Hematopoietic multipotent progenitor cell treated with erythropoietin and hydrocortisone succinate and interleukin-3 and kit ligand, for 6 days (in vitro differentiated cells): ENCODE results near the gene RFTN1.

Experiments used
- DNase-seq: peaks from one replicate; pipeline ENCODE4 v3.0.0-alpha.2; 2015

Gene RFTN1

GRCh38 chr3:16462679-16463078 lies 50.8 kb downstream of the RFTN1 start:
- peak; percentile 54 for DNase-seq

DNA sequence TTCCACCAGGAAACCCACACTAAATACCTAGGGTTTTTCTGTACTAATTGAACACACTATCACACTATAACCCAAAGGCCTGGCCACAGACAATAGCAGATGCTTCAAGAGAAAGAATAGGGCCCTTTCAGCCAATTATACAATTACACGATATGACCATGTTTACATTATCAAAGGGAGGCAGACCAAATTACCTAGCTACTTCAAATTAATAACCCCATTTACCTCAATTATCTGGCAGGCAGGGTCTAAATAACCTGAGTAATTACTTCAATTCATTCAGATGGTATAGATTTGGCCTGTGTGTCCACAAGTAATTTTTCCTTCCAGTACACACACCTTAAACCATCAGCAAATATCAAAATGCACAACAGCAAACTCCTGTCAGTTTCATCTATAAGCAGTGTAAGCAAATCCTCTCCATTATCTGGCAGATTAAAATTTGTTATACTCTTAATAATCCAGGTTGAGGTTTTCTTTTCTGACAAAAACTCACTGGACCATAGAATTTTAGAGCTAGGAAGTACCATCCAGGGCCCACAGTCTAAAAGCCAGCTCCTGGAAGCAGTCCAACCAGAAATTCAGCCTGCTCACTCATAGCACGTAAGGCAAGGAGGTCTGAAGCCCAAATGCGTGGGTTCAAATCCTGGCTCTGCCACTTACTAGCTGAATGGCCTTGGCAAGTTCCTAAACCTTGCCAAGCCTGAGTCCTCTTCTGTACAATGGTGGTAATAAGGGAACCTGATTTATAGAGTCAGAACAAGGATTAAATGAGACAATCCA lies 51.8 kb downstream of the RFTN1 start:
- DNase-seq, result no peak

- DNase-seq, result no peak
Measured at GRCh38 chr3:16460886-16461285, 52.6 kb downstream of the RFTN1 start.

DNA sequence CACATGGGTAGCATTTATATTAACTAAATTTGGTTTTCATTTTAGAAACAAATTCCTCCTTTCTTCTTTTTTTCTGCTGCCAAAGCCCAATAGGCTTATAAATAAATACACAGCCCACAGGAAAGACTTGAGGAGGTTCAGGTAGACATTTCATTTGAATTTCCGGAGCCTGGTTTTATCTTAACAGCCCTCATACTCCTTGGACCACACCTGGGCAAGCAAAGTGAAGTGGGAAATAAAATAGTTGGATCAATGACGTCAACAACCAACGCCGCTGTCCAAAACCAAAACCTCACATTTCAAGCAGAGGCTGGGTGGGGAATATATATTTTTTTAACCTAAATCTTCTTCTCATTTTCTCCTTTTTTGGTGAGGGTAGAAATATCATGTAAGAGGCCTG lies 53.2 kb downstream of the RFTN1 start:
- DNase-seq, result no peak

GRCh38 chr3:16456784-16457415 lies 56.6 kb downstream of the RFTN1 start:
- no peak for DNase-seq

GRCh38 chr3:16455966-16456365 lies 57.5 kb downstream of the RFTN1 start:
- no peak for DNase-seq

GRCh38 chr3:16455001-16455400 lies 58.5 kb downstream of the RFTN1 start:
- DNase-seq, result no peak

GRCh38 chr3:16452261-16452660 lies 61.2 kb downstream of the RFTN1 start:
- no peak for DNase-seq

DNA sequence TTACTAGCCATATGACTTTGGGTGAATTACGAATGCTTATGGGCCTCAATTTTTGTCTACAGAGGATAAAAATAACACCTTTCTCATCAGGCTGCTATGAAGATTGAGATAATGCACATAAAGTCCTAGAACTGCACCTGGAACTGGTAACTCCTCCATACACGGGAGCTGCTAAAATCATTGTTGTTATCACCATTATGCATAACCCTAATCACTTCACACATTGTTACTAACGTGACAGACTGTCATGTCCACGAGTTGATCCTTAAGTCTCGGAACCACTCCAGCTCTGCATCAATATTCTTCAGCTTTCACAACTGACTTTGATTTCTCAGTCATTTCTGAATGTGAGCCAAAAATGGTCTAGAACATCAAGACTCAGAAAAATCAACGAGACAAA lies 64.1 kb downstream of the RFTN1 start:
- no peak for DNase-seq

GRCh38 chr3:16448639-16449070 lies 64.8 kb downstream of the RFTN1 start:
- DNase-seq, result no peak

GRCh38 chr3:16447135-16447534 lies 66.4 kb downstream of the RFTN1 start:
- no peak for DNase-seq

DNA sequence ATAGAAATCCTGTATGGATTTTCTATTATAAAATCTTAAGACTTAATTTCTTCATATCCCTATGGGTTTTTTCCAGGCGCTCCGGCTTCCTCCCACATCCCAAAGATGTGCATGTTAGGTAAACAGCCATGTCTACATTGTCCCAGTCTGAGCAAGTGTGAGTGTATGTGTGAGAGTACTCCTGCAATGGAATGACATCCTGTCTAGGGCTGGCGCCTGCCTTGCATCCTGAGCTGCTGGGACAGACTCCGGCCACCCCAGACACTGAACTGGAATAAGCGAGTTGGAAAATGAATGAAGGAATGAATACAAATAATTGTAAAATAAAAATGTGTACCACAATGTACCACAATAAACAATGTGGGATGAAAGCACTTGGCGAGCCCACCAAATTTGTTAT lies 69.2 kb downstream of the RFTN1 start:
- no peak for DNase-seq

- DNase-seq, result no peak
Measured at GRCh38 chr3:16442730-16443129, 70.8 kb downstream of the RFTN1 start.

DNA sequence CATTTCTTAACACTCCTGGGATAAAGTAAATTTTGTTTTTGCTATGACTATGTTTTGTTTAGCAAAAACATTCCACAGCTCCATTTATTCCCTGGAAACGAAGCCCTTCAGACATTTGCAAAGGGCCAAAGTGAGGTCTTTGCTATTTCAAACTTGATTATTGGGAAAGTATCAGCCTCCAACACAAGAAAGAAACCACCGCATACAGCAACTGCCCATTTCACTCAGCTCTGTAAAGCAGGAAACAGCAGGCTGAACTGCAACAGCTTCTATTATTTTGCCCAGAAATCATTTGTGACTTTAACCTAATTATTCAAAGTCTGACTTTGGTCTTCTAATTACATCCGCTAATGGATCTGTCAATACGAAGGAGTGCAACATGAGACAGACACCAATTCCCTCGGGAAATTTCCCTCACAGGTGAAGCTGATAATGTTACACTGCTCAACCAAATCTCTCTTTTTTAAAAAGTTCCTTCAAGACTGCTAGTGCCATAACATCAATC lies 72.1 kb downstream of the RFTN1 start:
- peak; percentile 21 for DNase-seq

DNA sequence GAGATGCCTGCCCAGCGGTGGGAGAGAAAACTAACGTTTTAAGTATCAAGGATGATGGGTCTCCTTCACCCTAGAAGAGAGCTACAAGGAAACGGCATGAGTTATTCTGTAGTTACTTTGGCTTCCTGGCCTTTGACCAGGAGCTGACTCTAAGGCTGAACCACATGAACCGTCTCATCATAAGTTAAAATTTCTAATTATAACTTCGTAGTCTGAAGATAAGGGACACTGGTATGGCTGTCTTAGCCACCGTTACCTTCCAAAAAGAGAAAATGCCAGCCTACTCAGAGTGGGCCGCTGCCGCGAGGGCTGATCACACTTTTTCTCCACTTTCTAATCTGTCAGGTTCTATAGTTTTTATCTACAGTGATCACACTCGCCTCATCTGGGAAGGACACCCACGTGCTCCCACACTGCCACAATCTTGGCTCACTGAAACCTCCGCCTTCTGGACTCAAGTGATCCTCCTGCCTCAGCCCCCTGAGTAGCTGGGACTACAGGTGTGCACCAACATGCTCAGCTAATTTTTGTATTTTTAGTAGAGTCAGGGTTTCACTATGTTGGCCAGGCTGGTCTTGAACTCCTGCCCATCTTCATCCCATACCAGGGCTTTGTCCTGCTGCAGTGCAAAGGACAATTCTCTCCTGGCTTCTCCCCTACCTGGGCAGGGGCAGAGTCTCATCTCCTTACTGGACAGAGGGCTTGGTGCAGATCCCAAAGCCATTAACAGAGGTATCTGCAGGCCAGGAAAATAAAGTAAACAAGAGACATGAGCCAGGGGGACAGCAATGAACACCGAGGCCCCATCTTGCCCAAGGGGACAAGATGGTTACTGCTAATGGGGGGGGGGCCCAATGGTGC lies 73.4 kb downstream of the RFTN1 start:
- no peak for DNase-seq

DNA sequence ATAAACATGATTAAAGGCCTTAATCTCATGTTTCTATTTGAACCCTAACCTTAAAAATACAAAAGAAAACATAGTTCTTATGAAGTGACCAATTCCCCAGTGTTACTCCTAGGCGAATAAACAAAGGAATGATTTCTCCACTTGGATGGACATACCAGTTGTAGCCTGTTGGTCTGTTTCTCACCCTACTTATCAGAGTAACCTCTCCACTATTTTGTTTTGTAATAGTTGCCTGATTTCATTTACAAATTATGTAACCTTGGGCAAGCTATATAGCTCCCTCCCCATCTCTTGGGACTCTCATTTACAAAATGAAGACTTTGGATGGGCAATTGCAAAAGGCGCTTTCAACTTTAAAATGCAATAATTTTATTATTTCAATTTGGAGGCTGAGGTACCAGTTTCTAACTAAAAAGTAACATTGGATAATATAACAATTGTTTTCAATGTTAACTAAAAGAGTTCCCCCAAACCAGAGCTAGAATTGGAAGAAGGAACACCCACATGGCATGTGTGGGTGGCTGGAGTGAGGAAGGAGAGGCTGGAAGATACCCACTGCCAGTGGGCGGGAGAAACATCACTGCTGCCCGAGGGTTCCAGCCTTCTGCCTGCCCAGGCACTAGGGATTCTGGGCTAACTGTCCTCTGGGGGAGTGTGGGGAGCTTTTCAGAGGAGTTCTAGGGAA lies 74.2 kb downstream of the RFTN1 start:
- DNase-seq, result no peak

- peak; percentile 76 for DNase-seq
Measured at GRCh38 chr3:16437640-16438039, 75.9 kb downstream of the RFTN1 start.

GRCh38 chr3:16433701-16434151 lies 79.8 kb downstream of the RFTN1 start:
- DNase-seq, result no peak

DNA sequence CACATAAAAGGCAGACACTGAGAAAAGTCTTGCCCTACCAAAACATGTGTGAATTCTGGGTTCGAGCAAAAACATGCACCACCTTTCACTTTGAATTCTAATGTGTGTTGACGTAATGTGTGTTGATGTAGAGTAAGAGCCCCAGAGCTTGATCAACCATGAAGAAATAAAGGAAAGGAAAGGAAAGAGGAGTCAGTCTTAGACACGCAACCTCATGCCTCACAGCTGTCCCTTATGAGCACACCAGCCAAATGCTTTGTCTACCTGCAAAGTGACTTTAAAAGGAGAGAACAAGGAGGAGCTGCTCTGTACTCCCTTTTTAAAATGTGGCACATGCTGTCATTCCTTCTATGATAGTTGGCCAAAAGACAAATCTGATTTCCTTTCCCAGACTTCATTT lies 80.8 kb downstream of the RFTN1 start:
- no peak for DNase-seq

DNA sequence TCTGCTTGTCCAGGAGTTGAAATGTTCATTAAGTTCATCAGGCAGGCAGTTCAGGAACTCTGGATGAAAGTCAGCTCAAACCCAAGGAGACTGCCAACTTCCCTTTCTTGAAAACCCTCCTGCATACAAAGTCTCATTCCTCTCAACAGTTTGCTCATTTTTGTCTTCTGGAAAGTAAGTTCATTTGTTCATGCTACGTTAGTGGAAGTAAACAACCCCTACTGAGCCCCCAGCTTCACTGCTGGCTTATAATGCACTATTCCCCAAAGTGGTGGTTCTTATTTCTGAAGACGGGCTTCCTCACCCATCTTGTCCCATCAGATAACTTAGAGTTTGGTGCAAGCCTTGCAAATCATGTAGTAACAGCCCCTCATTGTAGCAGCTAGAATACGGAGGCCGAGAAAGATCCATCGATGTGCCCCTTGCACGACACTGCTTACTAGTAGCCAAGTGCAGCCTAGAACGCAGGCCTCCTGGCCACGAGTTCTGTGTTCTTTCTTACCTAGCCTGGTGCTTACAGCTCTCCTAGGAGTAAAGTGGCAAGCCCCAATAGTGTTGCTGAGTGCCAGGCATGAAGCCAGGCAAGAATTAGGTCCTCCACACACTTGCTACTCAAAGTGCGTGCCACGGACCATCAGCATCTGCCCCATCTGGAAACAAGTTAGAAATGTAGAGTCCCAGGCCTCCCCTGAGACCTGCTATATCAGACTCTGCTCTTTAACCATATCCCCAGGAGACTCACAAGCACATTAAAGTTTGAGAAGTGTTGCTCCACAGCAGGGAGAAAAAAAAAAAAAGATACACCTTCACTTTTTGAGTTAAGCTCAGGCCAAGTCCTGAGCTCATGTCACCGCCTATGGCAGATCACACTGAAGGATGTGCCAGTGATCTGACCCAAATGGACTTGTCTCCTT lies 82.5 kb downstream of the RFTN1 start:
- DNase-seq, result no peak

GRCh38 chr3:16429086-16429485 lies 84.4 kb downstream of the RFTN1 start:
- DNase-seq, result no peak

GRCh38 chr3:16428612-16429011 lies 84.9 kb downstream of the RFTN1 start:
- DNase-seq, result no peak
